AG04449 (cell line): ENCODE results near the gene ATG7.

Experiments
- CTCF ChIA-PET: fragments of 350-600 bp; formaldehyde crosslinking; extraction: SDS; loops from one replicate; lab custom pipeline; 2021; ENCODE audit warnings: antibody characterized with exemption; lab: Yijun Ruan, JAX
- POLR2A ChIA-PET: fragments of 400-600, 350-600 bp; formaldehyde crosslinking; extraction: SDS; loops from one replicate; lab custom pipeline; 2020; ENCODE audit warnings: antibody characterized with exemption, inconsistent platforms; lab: Yijun Ruan, JAX
- DNase-seq: peaks from one replicate; pipeline ENCODE4 v3.0.0-alpha.2; 2010; ENCODE audit warnings: low read depth, low spot score
- H3K4me3 ChIP-seq: 2 replicates; pipeline ENCODE4 v1.5.1; 2011; ENCODE audit warnings: low read depth, mild to moderate bottlenecking, control low read depth, low read length
- TF ChIP-seq, protein P1 (sequence below): IDR thresholded peaks from one replicate; pipeline ENCODE4 v1.5.1; 2011; ENCODE audit warnings: mild to moderate bottlenecking, moderate library complexity, low read length, control low read depth, inconsistent platforms; ENCODE audit not compliant: insufficient read depth; ENCODE audit errors: missing control alignments

ATG7 gene

GRCh38 chr3:11290743-11291680, 18.8 kb downstream of the ATG7 start:
- POLR2A ChIA-PET = no interaction called here
- CTCF ChIA-PET = interaction anchor here (0.9 to 5.2 kb wide), 7 partner anchors 19 to 230 kb away, joined by 3 to 32 read pairs (median 4); partner anchors contain the start of gene ATG7
- DNase-seq = no peak
- no peak overlapping the region for H3K4me3 ChIP-seq
- TF ChIP-seq, protein P1, sequence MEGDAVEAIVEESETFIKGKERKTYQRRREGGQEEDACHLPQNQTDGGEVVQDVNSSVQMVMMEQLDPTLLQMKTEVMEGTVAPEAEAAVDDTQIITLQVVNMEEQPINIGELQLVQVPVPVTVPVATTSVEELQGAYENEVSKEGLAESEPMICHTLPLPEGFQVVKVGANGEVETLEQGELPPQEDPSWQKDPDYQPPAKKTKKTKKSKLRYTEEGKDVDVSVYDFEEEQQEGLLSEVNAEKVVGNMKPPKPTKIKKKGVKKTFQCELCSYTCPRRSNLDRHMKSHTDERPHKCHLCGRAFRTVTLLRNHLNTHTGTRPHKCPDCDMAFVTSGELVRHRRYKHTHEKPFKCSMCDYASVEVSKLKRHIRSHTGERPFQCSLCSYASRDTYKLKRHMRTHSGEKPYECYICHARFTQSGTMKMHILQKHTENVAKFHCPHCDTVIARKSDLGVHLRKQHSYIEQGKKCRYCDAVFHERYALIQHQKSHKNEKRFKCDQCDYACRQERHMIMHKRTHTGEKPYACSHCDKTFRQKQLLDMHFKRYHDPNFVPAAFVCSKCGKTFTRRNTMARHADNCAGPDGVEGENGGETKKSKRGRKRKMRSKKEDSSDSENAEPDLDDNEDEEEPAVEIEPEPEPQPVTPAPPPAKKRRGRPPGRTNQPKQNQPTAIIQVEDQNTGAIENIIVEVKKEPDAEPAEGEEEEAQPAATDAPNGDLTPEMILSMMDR = no peak

DNA sequence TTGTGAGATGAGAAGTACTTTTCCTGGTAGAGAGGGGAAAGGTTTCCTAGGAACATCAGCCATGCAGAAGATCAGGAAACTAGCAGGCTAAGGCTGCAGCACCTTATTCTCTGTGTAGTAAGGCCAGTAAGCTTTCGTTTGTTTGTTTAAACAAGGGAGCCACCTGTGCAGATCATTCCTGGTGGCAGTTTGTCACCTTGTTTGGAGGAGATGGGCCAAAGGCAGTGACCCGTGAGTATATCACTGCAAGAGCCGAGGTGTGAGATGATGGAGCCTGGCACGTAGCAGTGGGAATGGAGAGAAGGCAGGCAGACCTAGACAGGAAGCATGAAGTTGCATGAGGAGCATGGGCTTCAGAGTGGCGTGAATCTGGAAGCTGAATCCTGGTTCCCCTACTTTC, 19.6 kb downstream of the ATG7 start:
- H3K4me3 ChIP-seq = no peak overlapping the region
- ChIA-PET POLR2A (no interaction called here), CTCF (interaction anchor here (0.7 to 5.2 kb wide), 5 partner anchors 21 to 232 kb away, joined by 3 to 32 read pairs (median 4); no protein-coding TSS in a partner anchor)
- no peak for DNase-seq
- TF ChIP-seq, protein P1 = no peak

DNA sequence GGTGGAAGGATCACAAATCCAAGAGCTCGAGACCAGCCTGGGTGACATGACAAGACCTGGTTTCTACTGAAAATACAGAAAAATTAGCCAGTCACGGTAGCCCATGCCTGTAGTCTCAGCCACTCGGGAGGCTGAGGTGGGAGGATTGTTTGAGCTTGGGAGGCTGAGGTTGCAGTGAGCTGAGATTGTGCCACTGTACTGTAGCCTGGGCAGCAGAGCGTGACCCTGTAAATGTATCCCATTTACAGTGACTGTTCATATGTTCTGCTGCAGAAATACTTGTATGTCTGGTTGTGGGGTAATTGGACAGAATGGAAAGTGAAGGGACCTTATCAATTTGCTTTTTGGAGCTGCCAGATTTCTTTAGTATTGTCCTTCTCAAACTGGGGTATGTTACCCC, 24.9 kb downstream of the ATG7 start:
- DNase-seq = no peak
- CTCF ChIA-PET = interaction anchor here (1.1 to 2.0 kb wide), 3 partner anchors 9 to 236 kb away, joined by 4 read pairs; no protein-coding TSS in a partner anchor
- POLR2A ChIA-PET = no interaction called here
- TF ChIP-seq, protein P1 = no peak
- no peak overlapping the region for H3K4me3 ChIP-seq

DNA sequence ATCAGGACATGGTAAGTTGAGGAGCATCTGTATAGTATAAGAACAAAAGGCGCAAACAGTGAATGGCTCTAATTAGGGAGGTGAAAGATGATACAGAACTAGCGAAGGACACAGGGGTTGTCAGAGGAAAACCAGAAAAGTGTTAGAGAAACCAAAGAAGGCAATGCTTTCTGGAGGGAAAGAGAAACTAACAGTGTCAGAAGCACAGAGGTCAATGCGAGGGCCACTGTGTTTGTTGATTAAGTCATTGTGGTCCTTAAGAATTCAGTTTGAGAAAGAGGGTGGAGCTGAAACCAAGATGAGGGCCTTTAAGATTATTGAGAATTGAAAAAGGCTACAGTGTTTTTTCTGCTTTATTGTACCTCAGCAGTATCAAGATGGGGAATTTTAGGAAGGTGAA, 28.8 kb downstream of the ATG7 start:
- no peak overlapping the region for H3K4me3 ChIP-seq
- TF ChIP-seq, protein P1 = no peak

DNA sequence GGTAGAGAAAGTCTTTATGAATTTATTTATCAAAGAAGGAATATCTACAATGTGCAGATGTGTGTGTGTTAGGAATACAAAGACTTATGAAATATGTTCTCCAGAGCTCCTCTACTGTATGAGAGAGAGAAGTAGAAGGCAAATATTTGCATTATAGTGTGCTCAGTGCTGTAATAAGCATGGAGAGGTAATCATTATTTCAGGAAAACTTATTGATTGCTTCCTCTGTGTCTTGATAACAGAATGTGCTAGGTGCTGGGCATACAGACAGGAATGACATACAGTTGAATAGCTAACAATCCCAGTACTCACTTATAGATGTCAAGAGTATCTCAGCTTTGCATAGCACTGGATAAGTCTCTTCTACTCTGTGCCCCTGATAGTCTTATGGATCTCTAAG, 30.2 kb downstream of the ATG7 start:
- POLR2A ChIA-PET = no interaction called here
- TF ChIP-seq, protein P1 = no peak
- H3K4me3 ChIP-seq = no peak overlapping the region
- DNase-seq = no peak
- CTCF ChIA-PET = interaction anchor here (0.9 to 1.2 kb wide), 2 partner anchors 10 to 24 kb away, joined by 3 to 5 read pairs; no protein-coding TSS in a partner anchor

More for the DNA sequence above, 28.8 kb downstream of the ATG7 start:
- no peak for DNase-seq
- ChIA-PET POLR2A (no interaction called here), CTCF (interaction anchor here (1.4 kb wide), 1 partner anchor 146 kb away, joined by 5 read pairs; the partner anchor contains the start of gene HRH1)

- POLR2A ChIA-PET = no interaction called here
- H3K4me3 ChIP-seq = no peak overlapping the region
- CTCF ChIA-PET = interaction anchor here (1.4 kb wide), 1 partner anchor 31 kb away, joined by 9 read pairs; no protein-coding TSS in a partner anchor
- TF ChIP-seq, protein P1 = no peak
- no peak for DNase-seq
These were observed 32.0 kb downstream of the ATG7 start for GRCh38 chr3:11304175-11304574.
